Measurements from ENCODE around the gene FAM210A. TPM values are rescaled to one million over a fixed set of nuclear protein-coding genes. Genes with fewer than 3 reads are reported as not detected.

FAM210A gene
- total RNA-seq, 4 donors from 2014 or later, result 13.8 to 31.5 (median 20.4) TPM

DNA sequence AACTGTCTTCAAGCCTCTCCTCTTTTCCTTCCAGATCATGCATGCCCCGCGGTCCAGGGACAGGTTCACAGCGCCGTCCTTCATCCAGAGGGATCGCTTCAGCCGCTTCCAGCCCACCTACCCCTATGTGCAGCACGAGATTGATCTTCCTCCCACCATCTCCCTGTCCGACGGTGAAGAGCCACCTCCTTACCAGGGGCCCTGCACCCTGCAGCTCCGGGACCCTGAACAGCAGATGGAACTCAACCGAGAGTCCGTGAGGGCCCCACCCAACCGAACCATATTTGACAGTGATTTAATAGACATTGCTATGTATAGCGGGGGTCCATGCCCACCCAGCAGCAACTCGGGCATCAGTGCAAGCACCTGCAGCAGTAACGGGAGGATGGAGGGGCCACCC lies 81.3 kb downstream of the FAM210A start:
- no peaks in the 10 kb centered on the region for H3K9me3 ChIP-seq
- TF ChIP-seq, protein P1, sequence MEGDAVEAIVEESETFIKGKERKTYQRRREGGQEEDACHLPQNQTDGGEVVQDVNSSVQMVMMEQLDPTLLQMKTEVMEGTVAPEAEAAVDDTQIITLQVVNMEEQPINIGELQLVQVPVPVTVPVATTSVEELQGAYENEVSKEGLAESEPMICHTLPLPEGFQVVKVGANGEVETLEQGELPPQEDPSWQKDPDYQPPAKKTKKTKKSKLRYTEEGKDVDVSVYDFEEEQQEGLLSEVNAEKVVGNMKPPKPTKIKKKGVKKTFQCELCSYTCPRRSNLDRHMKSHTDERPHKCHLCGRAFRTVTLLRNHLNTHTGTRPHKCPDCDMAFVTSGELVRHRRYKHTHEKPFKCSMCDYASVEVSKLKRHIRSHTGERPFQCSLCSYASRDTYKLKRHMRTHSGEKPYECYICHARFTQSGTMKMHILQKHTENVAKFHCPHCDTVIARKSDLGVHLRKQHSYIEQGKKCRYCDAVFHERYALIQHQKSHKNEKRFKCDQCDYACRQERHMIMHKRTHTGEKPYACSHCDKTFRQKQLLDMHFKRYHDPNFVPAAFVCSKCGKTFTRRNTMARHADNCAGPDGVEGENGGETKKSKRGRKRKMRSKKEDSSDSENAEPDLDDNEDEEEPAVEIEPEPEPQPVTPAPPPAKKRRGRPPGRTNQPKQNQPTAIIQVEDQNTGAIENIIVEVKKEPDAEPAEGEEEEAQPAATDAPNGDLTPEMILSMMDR (IDR thresholded peaks at IDR 0.05), result no peak
- no peak overlapping the region for H3K27ac ChIP-seq
- no peaks in the 10 kb centered on the region for H3K4me1 ChIP-seq
- no peak overlapping the region for H3K4me3 ChIP-seq
- no peaks in the 10 kb centered on the region for H3K27me3 ChIP-seq
- DNase-seq, result no peak
- intact Hi-C loops (cut with DNase I; ENCODE audit: low total_unique reads), result no loop called here
- no peaks in the 10 kb centered on the region for H3K36me3 ChIP-seq

DNA sequence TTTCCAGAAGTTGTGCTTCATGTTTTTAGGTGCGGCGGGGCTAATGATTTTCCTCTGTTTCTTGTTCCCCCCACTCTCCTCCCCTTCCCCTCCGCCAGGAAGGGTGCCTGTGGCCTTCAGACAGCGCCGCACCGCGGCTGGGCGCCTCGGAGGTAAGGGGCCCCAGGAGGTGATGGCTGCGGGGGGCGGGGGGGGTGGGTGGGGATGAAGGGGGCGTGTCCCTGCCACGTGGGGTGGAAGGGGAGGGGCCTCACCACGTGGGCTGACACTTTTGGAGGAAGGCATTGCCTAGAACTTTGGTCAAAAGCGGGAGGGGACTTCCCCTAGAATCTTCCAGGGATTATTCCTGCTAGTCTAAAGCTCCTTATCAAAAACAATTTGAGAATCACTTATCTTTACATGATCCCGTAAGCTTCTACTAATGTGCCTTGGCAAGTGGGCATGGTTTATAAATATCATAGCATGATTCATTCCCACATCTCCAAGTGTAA lies 83.1 kb downstream of the FAM210A start:
- Histone ChIP-seq H3K9me3 (no peaks in the 10 kb centered on the region), H3K4me3 (no peak overlapping the region), H3K36me3 (no peaks in the 10 kb centered on the region), H3K4me1 (no peaks in the 10 kb centered on the region), H3K27me3 (no peaks in the 10 kb centered on the region), H3K27ac (no peak overlapping the region)
- intact Hi-C loops (cut with DNase I; ENCODE audit: low total_unique reads), result no loop called here
- TF ChIP-seq POLR2A (IDR thresholded peaks at IDR 0.05), result no peak
- TF ChIP-seq, protein P1 (IDR thresholded peaks at IDR 0.05), result no peak
- DNase-seq, result no peak

DNA sequence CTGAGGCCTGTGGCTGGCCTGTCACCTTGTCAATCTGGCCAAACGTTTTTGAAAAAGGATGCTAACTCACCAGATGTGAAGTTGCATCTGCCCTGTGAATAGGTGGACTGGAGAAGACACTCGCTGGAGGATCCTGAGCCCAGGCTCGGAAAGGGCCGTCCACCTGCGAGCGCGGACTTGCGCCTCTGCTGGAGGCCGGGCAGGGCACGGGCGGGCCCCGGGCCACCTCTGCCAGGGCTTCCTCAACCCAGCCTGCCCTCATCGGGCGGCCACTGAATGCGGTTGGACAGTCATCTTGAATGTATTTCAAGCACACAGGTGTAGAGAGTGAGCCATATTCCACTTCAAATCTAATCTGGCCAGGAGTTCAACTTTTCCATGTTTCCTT lies 83.9 kb downstream of the FAM210A start:
- Histone ChIP-seq H3K4me1 (no peaks in the 10 kb centered on the region), H3K27me3 (no peaks in the 10 kb centered on the region), H3K36me3 (no peaks in the 10 kb centered on the region), H3K9me3 (no peaks in the 10 kb centered on the region), H3K27ac (peak overlapping the region in 1 of 2 donors; percentile 59), H3K4me3 (no peak overlapping the region)
- TF ChIP-seq, protein P1 (IDR thresholded peaks at IDR 0.05), result no peak
- TF ChIP-seq POLR2A (IDR thresholded peaks at IDR 0.05), result no peak
- no peak for DNase-seq
- intact Hi-C loops (cut with DNase I; ENCODE audit: low total_unique reads), result no loop called here

DNA sequence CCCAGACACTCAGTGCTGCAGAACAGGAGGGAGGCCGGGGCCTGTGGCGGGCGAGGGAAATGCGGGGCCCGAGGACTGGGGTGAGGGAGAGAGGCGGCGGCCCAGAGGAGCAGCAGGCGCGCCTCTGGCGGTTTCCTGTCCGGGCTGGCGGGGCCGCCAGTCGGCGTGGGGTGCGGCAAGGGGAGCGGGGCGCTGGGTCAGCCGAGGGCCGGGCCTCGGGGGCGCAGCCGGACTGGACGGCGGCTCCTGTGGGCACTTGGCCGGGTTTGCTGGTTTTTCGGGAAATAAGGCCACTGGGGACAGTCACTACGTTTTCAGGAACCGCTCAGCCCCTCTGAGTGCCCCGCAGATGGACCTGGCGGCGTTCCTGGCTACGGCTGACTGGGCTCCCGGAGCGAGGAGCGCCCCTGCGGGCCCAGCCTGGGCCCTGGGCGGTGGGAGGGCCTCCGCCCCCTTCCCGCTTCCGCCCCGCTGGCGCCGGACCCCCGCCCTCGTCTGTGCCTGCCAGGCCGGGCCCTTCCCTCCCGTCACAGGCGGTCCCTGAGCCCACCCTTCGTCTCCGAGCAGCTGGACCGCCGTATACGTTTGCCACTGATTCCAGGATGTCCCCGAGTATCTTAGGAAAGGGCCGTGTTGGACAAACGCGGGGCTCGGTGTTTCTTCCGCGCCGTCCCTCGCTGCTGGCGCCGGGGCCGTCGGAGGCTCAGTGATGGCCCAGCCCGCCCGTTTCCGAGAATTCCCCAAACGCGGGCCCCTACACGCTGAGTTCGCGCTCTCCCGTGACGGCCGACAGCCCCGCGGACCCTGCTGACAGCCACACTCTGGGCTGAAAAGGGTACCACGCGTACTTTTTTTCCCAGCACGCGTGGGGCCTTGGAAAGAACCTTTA lies 84.6 kb downstream of the FAM210A start:
- DNase-seq, result peak in 1 of 2 donors; percentile 36
- peak overlapping the region; percentile 10 to 27 for H3K4me3 ChIP-seq
- intact Hi-C loops (cut with DNase I; ENCODE audit: low total_unique reads), result no loop called here
- TF ChIP-seq POLR2A (IDR thresholded peaks at IDR 0.05), result peak in 1 of 2 donors; percentile 8
- TF ChIP-seq, protein P1 (IDR thresholded peaks at IDR 0.05), result no peak
- no peaks in the 10 kb centered on the region for H3K27me3 ChIP-seq
- H3K4me1 ChIP-seq, result no peaks in the 10 kb centered on the region
- no peaks in the 10 kb centered on the region for H3K36me3 ChIP-seq
- no peaks in the 10 kb centered on the region for H3K9me3 ChIP-seq
- H3K27ac ChIP-seq, result peak overlapping the region; percentile 20 to 59

DNA sequence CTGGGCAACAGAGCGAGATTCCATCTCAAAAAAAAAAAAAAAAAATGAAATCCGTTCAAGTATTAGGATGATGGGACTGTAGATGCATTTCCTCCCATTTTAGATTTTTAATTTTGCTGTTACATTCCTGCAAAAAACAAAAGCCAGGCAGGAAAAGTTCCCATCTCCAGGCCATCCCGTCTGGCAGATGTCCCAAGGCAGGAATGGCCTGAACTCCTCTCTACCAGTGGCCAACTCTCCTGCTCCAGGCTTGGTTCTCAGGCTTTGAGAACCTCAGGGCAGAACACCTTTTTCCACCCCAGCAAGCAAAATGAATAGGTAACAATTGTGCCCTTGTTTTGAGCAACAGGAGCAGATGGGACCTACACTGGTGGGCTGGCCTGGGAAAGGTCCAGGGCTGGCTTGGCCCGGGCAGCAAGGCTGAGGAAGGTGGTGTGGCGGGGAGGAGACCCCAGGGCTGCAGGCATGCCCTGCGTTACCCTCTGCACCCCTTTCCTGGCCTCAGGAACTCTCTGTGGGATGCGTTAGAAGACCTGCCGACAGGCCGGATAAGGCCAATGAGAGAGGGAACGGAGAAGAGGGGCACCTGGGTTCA lies 86.0 kb downstream of the FAM210A start:
- intact Hi-C loops (cut with DNase I; ENCODE audit: low total_unique reads), result no loop called here
- no peak overlapping the region for H3K27ac ChIP-seq

More for the DNA sequence above, 86.0 kb downstream of the FAM210A start:
- no peaks in the 10 kb centered on the region for H3K4me1 ChIP-seq
- H3K4me3 ChIP-seq, result no peak overlapping the region
- H3K36me3 ChIP-seq, result no peaks in the 10 kb centered on the region
- no peaks in the 10 kb centered on the region for H3K9me3 ChIP-seq
- no peak for TF ChIP-seq POLR2A (IDR thresholded peaks at IDR 0.05)
- TF ChIP-seq, protein P1 (IDR thresholded peaks at IDR 0.05), result no peak
- no peaks in the 10 kb centered on the region for H3K27me3 ChIP-seq
- no peak for DNase-seq

Data from uterus (tissue), 4 donors.